Lung (tissue), 11 donors: ENCODE results near the gene LOC128125822.

Source experiments
- ATAC-seq: fragments of 200-7000 bp; cut with Tn5 transposase; one replicate; pipeline ENCODE4 v1.9.1; 2020; ENCODE audit warnings: moderate number of reproducible peaks; ENCODE audit not compliant: insufficient read depth, low FRiP score
- DNase-seq, 3 donors: peaks; one replicate each; pipeline ENCODE4 v3.0.0-alpha.2; 2013 to 2017
- H3K27ac ChIP-seq, 2 donors: one replicate each; pipeline ENCODE4 v1.5.1; 2013; ENCODE audit warnings: mild to moderate bottlenecking in 2 of 2, moderate library complexity in 2 of 2, control low read depth in 1 of 2, inconsistent platforms in 1 of 2, low read depth in 1 of 2, low read length in 1 of 2
- H3K27me3 ChIP-seq, 3 donors: one replicate each; pipeline ENCODE4 v1.5.1; 2013; ENCODE audit warnings: low read length in 2 of 3; ENCODE audit not compliant: control insufficient read depth in 3 of 3, insufficient read depth in 3 of 3
- H3K36me3 ChIP-seq, 4 donors: one replicate each; pipeline ENCODE4 v1.5.1; 2013; ENCODE audit warnings: low read length in 4 of 4, mild to moderate bottlenecking in 1 of 4, moderate library complexity in 1 of 4; ENCODE audit not compliant: control insufficient read depth in 4 of 4, insufficient read depth in 4 of 4
- H3K4me1 ChIP-seq, 5 donors: one replicate each; pipeline ENCODE4 v1.5.1; 2013; ENCODE audit warnings: low read length in 5 of 5, mild to moderate bottlenecking in 2 of 5, moderate library complexity in 1 of 5; ENCODE audit not compliant: control insufficient read depth in 5 of 5, insufficient read depth in 5 of 5
- H3K4me3 ChIP-seq: one replicate; pipeline ENCODE4 v1.5.1; 2013; ENCODE audit warnings: mild to moderate bottlenecking, control low read depth, moderate library complexity
- H3K9ac ChIP-seq, 2 donors: one replicate each; pipeline ENCODE4 v1.5.1; 2013; ENCODE audit warnings: low read length in 2 of 2, control low read depth in 1 of 2; ENCODE audit not compliant: insufficient read depth in 1 of 2
- H3K9me3 ChIP-seq, 4 donors: one replicate each; pipeline ENCODE4 v1.5.1; 2013; ENCODE audit warnings: low read length in 3 of 4, mild to moderate bottlenecking in 1 of 4, moderate library complexity in 1 of 4; ENCODE audit not compliant: control insufficient read depth in 4 of 4, insufficient read depth in 3 of 4
- CTCF ChIP-seq: IDR thresholded peaks from 2 replicates; pipeline ENCODE4 v1.5.1; 2012; ENCODE audit warnings: mild to moderate bottlenecking; ENCODE audit errors: control extremely low read depth, extremely low read depth
- WGBS, 2 donors: extraction: QIAGEN DNeasy Blood & Tissue Kit; methylation state at CpG; one replicate each; pipeline ENCODE4 v1.1.7; 2013; 5-methylcytosine and 5-hydroxymethylcytosine counted together
- donor health status: control.
- donor health status: control.
- donor health status: Bipolar disorder and iron deficiency.
- donor health status: healthy.
- donor health status: DM: yes; HTN: yes; CAD: no.

Gene LOC128125822

GRCh38 chr6:63580704-63580961, 8.4 kb downstream of the LOC128125822 start:
- Histone ChIP-seq H3K9me3 (no peaks in the 10 kb centered on the region), H3K4me3 (no peak overlapping the region), H3K4me1 (peaks cover 0 to 4% (median 0%) of the 10 kb centered on the region in 5 donors), H3K27me3 (no peaks in the 10 kb centered on the region), H3K27ac (no peak overlapping the region), H3K9ac (no peak overlapping the region), H3K36me3 (peaks cover 8 to 20% (median 14%) of the 10 kb centered on the region in 4 donors)
- 84 to 92% methylated on average over 3 of the region's 3 CpGs for WGBS, 2 donors
- TF ChIP-seq CTCF = no peak
- DNase-seq (no peak), ATAC-seq (no peak)

- no peak for TF ChIP-seq CTCF
- Histone ChIP-seq H3K9me3 (no peaks in the 10 kb centered on the region), H3K4me1 (peaks cover 0 to 4% (median 0%) of the 10 kb centered on the region in 5 donors), H3K4me3 (no peak overlapping the region), H3K9ac (no peak overlapping the region), H3K36me3 (peaks cover 8 to 18% (median 14%) of the 10 kb centered on the region in 4 donors), H3K27ac (no peak overlapping the region), H3K27me3 (no peaks in the 10 kb centered on the region)
- 95 to 99% methylated on average over 2 of the region's 2 CpGs for WGBS, 2 donors
- ATAC-seq (no peak), DNase-seq (no peak)
These were observed 9.2 kb downstream of the LOC128125822 start for GRCh38 chr6:63581355-63582013.

GRCh38 chr6:63582579-63583231, 10.4 kb downstream of the LOC128125822 start:
- Histone ChIP-seq H3K9ac (no peak overlapping the region), H3K27ac (no peak overlapping the region), H3K27me3 (no peaks in the 10 kb centered on the region), H3K4me1 (peaks cover 0 to 4% (median 0%) of the 10 kb centered on the region in 5 donors), H3K4me3 (no peak overlapping the region), H3K9me3 (no peaks in the 10 kb centered on the region), H3K36me3 (peaks cover 5 to 12% (median 10%) of the 10 kb centered on the region in 4 donors)
- no peak for TF ChIP-seq CTCF
- no peak for DNase-seq
- WGBS, 2 donors = 97 to 98% methylated on average over 4 of the region's 4 CpGs
- ATAC-seq = no peak
